T-cell (primary cell): ENCODE measurements around the gene RBP7. TPM values are rescaled to one million over a fixed set of nuclear protein-coding genes. Genes with fewer than 3 reads are reported as not detected.

Source experiments
- ATAC-seq, 4 experiments: fragments of 200-7000 bp in 3 of 4; fragments of 150-1000 bp in 1 of 4; cut with Tn5 transposase; replicated peaks in 1 of 4; 1 replicate in 3 of 4; 2 replicates in 1 of 4; pipeline ENCODE4 v1.10.0; 2021; ENCODE audit warnings: moderate library complexity in 3 of 4, mild to moderate bottlenecking in 2 of 4, moderate number of reproducible peaks in 1 of 4
- CTCF ChIA-PET, 2 donors: fragments of 300-600 bp; sonication (Branson Sonifier 250); formaldehyde crosslinking; loops; one replicate each; lab custom pipeline; 2022; ENCODE audit warnings: antibody characterized with exemption in 2 of 2; lab: Charles Lee
- POLR2A ChIA-PET, 2 donors: fragments of 300-600 bp; sonication (Branson Sonifier 250); formaldehyde crosslinking; loops; one replicate each; lab custom pipeline; 2022; ENCODE audit warnings: antibody characterized with exemption in 2 of 2; lab: Charles Lee
- DNase-seq, 35 experiments: peaks; one replicate each; pipeline versions ENCODE4 v3.0.0 to v3.0.0-alpha.2; 2013 to 2023
- H3K27ac ChIP-seq: one replicate; pipeline ENCODE4 v1.5.1; 2013; ENCODE audit warnings: low read length
- H3K27me3 ChIP-seq, 2 experiments: replicated peaks in 1 of 2; 1 replicate in 1 of 2; 2 replicates in 1 of 2; pipeline versions ENCODE4 v1.6.1 to v1.7.0; 2013; ENCODE audit warnings: low read length in 1 of 2, mixed read lengths in 1 of 2; ENCODE audit not compliant: control insufficient read depth in 2 of 2, insufficient read depth in 2 of 2; ENCODE audit errors: extremely low read depth in 1 of 2
- H3K36me3 ChIP-seq, 2 donors: 1 replicate in 1 of 2; 2 replicates in 1 of 2; pipeline versions ENCODE4 v1.6.1 to v1.7.0; 2013; ENCODE audit warnings: low read length in 1 of 2; ENCODE audit not compliant: control insufficient read depth in 2 of 2, insufficient read depth in 1 of 2; ENCODE audit errors: extremely low read depth in 1 of 2
- H3K4me1 ChIP-seq, 2 experiments: 1 replicate in 1 of 2; 2 replicates in 1 of 2; pipeline versions ENCODE4 v1.6.1 to v1.7.0; 2013; ENCODE audit warnings: low read length in 2 of 2, mixed read lengths in 1 of 2; ENCODE audit not compliant: insufficient read depth in 2 of 2, control insufficient read depth in 1 of 2; ENCODE audit errors: extremely low read depth in 1 of 2
- H3K4me3 ChIP-seq, 2 donors: 1 replicate in 1 of 2; 2 replicates in 1 of 2; pipeline versions ENCODE4 v1.5.1 to v1.7.0; 2013; ENCODE audit warnings: mild to moderate bottlenecking in 2 of 2, low read length in 1 of 2, moderate library complexity in 1 of 2; ENCODE audit not compliant: control insufficient read depth in 1 of 2; ENCODE audit errors: extremely low read depth in 1 of 2
- H3K9me3 ChIP-seq: 2 replicates; pipeline ENCODE4 v1.7.0; 2013
- H3K27ac Mint-ChIP-seq, 2 donors: one replicate each; pipeline ENCODE4 v1.8.0; 2020 to 2021; ENCODE audit warnings: mild to moderate bottlenecking in 2 of 2, mixed read lengths in 2 of 2
- H3K27me3 Mint-ChIP-seq, 2 donors: one replicate each; pipeline ENCODE4 v1.8.0; 2021 to 2022; ENCODE audit warnings: mixed read lengths in 2 of 2
- H3K36me3 Mint-ChIP-seq: one replicate; pipeline ENCODE4 v1.8.0; 2021; ENCODE audit warnings: mixed read lengths
- H3K4me1 Mint-ChIP-seq, 3 donors: one replicate each; pipeline ENCODE4 v1.8.0; 2020 to 2022; ENCODE audit warnings: mixed read lengths in 3 of 3, mild to moderate bottlenecking in 1 of 3
- H3K4me3 Mint-ChIP-seq, 3 donors: one replicate each; pipeline ENCODE4 v1.8.0; 2020 to 2022; ENCODE audit warnings: mild to moderate bottlenecking in 3 of 3, mixed read lengths in 3 of 3, moderate library complexity in 3 of 3
- H3K9me3 Mint-ChIP-seq, 3 donors: one replicate each; pipeline ENCODE4 v1.8.0; 2020 to 2022; ENCODE audit warnings: mixed read lengths in 3 of 3
- WGBS: methylation state at CpG from one replicate; pipeline ENCODE4 v1.1.5; 2013; ENCODE audit warnings: missing lambda C conversion rate; ENCODE audit not compliant: insufficient coverage; 5-methylcytosine and 5-hydroxymethylcytosine counted together
- total RNA-seq, 35 experiments: library from RNA in 6 of 35; stranded (reverse) in 6 of 35; fragments of 120-200 nt in 1 of 35; gene quantifications; one replicate each; pipeline versions ENCODE4 v1.2.1 to v1.2.4 and lab custom pipeline; 2013 to 2026

Gene RBP7
- total RNA-seq, 5 donors from 2014 or later (not counting 1 experiment from before 2014, with no cell fraction given): 0.63 TPM; not detected in 4

GRCh38 chr1:10060311-10061100 lies 63.5 kb downstream of the RBP7 start:
- H3K27me3 ChIP-seq: no peaks in the 10 kb centered on the region

DNA sequence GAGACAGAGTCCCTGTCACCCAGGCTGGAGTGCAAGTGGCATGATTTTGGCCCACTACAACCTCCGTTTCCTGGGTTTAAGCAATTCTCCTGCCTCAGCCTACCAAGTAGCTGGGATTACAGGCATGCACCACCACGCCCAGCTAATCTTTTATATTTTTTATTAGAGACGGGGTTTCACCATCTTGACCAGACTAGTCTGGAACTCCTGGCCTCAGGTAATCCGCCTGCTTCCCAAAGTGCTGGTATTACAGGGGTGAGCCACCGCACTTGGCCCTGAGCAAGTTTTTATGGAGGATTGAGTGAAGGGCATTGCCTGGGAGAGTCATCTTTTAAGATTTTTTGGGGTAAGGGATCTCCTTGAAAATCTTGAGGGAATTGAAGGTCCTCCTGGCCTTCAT lies 64.2 kb downstream of the RBP7 start:
- Mint-ChIP-seq H3K4me1 (peaks cover 18 to 30% (median 18%) of the 10 kb centered on the region in 3 donors), H3K27me3 (no peaks in the 10 kb centered on the region), H3K9me3 (no peaks in the 10 kb centered on the region), H3K27ac (no peak overlapping the region), H3K36me3 (peaks cover 15% of the 10 kb centered on the region), H3K4me3 (no peak overlapping the region)
- H3K36me3 ChIP-seq: peaks cover 4 to 17% of the 10 kb centered on the region in 2 donors
- DNase-seq (no peak), ATAC-seq (no peak)
- no peak overlapping the region for H3K4me3 ChIP-seq
- H3K27me3 ChIP-seq: no peaks in the 10 kb centered on the region
- ChIA-PET CTCF (no interaction called here), POLR2A (no interaction called here)
- H3K9me3 ChIP-seq: no peaks in the 10 kb centered on the region
- no peak overlapping the region for H3K27ac ChIP-seq
- WGBS: 100% methylated on average over 4 of the region's 5 CpGs
- H3K4me1 ChIP-seq: no peaks in the 10 kb centered on the region

More at GRCh38 chr1:10060311-10061100, 63.5 kb downstream of the RBP7 start:
- WGBS: 100% methylated on average over 4 of the region's 8 CpGs
- H3K36me3 Mint-ChIP-seq: peaks cover 18% of the 10 kb centered on the region
- H3K4me1 Mint-ChIP-seq: peaks cover 18 to 30% (median 22%) of the 10 kb centered on the region in 3 donors
- no peaks in the 10 kb centered on the region for H3K4me1 ChIP-seq
- CTCF ChIA-PET: no interaction called here
- H3K9me3 ChIP-seq: no peaks in the 10 kb centered on the region
- no peak for ATAC-seq
- H3K27me3 Mint-ChIP-seq: no peaks in the 10 kb centered on the region
- no peaks in the 10 kb centered on the region for H3K9me3 Mint-ChIP-seq
- DNase-seq: no peak
- H3K27ac ChIP-seq: no peak overlapping the region
- POLR2A ChIA-PET: no interaction called here
- peaks cover 4 to 17% of the 10 kb centered on the region in 2 donors for H3K36me3 ChIP-seq
- no peak overlapping the region for H3K4me3 Mint-ChIP-seq
- H3K27ac Mint-ChIP-seq: no peak overlapping the region
- H3K4me3 ChIP-seq: no peak overlapping the region

DNA sequence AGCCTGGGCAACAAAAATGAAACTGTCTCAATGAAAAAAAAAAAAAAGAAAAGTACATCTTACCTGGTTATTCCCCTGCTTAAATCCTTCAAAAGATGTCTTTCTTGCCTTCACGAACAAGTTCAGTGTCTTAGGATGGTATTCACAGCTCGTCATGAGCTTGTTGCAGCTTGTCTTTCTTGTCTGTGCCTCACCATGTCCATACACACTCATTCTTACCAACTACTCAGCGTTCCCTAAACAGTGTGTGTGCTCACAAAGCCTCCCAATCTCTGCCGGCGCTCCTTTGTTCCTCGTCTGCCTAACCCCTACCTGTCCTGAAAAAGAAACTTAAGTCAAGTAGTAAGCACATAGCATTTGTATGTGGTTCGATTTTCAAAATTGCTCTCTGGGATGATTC lies 66.8 kb downstream of the RBP7 start:
- ATAC-seq (no peak), DNase-seq (no peak)
- Mint-ChIP-seq H3K36me3 (peaks cover 3% of the 10 kb centered on the region), H3K4me3 (no peak overlapping the region), H3K27me3 (no peaks in the 10 kb centered on the region), H3K9me3 (no peaks in the 10 kb centered on the region), H3K4me1 (peaks cover 17 to 22% (median 17%) of the 10 kb centered on the region in 3 donors), H3K27ac (no peak overlapping the region)
- no peaks in the 10 kb centered on the region for H3K27me3 ChIP-seq
- 100% methylated on average over 2 of the region's 7 CpGs for WGBS
- H3K4me1 ChIP-seq: no peaks in the 10 kb centered on the region
- H3K36me3 ChIP-seq: peaks cover 4 to 7% of the 10 kb centered on the region in 2 donors
- no peaks in the 10 kb centered on the region for H3K9me3 ChIP-seq
- H3K27ac ChIP-seq: no peak overlapping the region
- H3K4me3 ChIP-seq: no peak overlapping the region
- CTCF ChIA-PET: interaction anchor here in 1 of 2 donors (0.7 kb wide), 1 partner anchor 216 kb away, joined by 3 read pairs; no protein-coding TSS in a partner anchor
- POLR2A ChIA-PET: no interaction called here

DNA sequence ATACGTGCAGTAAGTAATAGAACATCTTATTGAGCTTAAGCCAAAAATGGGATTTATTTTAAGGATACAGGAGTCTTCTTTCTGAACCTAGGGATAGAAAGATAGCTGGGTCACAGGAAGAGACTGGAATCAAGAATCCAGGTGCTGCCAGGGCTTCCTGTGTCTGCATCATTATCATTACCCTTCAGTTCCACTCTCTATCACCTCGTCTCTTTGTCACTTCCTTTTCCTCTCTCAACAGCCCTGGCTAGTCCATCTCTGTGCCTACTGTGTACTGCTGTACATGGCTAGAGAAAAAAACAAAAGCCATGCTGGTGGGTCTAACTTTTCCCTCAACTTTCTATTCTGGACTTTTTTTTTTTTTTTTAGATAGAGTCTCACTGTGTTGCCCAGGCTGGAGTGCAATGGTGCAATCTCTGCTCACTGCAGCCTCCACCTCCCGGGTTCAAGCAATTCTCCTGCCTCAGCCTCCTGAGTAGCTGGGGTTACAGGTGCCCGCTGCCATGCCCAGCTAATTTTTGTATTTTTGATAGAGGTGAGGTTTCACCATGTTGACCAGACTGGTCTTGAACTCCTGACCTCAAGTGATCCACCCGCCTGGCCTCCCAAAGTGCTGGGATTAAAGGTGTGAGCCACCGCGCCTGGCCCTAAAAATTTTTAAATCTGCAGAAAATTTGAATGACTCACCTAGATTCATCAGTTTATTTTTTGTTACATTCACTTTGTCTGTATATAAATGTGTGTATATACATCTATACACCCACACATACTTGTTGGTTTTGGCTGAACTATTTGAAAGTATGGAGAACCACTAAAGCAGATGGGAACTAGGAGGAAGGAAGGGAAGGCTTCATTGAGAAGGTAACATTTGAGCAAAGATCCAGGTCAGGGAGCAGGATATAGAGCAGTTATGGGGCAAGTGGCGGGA lies 67.7 kb downstream of the RBP7 start:
- CTCF ChIA-PET: interaction anchor here in 1 of 2 donors (0.7 kb wide), 1 partner anchor 1224 kb away, joined by 3 read pairs; no protein-coding TSS in a partner anchor
- Histone ChIP-seq H3K9me3 (no peaks in the 10 kb centered on the region), H3K4me1 (no peaks in the 10 kb centered on the region), H3K27me3 (no peaks in the 10 kb centered on the region), H3K27ac (no peak overlapping the region), H3K4me3 (no peak overlapping the region), H3K36me3 (peaks cover 0 to 4% of the 10 kb centered on the region in 2 donors)
- H3K27ac Mint-ChIP-seq: no peak overlapping the region
- peaks cover 7% of the 10 kb centered on the region for H3K36me3 Mint-ChIP-seq
- WGBS: 60% methylated on average over 1 of the region's 8 CpGs
- H3K9me3 Mint-ChIP-seq: no peaks in the 10 kb centered on the region
- H3K27me3 Mint-ChIP-seq: no peaks in the 10 kb centered on the region
- DNase-seq: no peak
- no peak for ATAC-seq
- peaks cover 18 to 22% (median 21%) of the 10 kb centered on the region in 3 donors for H3K4me1 Mint-ChIP-seq
- POLR2A ChIA-PET: no interaction called here
- H3K4me3 Mint-ChIP-seq: no peak overlapping the region

DNA sequence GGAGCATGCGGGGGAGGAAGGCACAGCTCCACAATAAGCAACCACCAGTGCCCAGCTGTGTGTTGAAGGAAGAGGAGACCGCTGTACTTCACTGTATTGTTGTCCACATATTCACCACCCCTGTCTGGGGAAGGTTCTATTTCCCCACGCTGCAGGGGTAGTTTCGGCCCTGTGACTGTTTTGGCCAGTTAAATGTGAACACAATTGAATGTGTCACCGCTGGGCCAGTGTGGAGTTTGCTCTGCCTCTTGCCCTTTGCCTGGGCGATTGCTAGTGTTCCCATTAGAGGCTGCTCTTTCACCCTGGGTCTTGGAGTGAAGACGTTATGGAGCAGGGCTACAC lies 68.3 kb downstream of the RBP7 start:
- POLR2A ChIA-PET: no interaction called here

More for the DNA sequence above, 68.3 kb downstream of the RBP7 start:
- H3K9me3 Mint-ChIP-seq: no peaks in the 10 kb centered on the region
- H3K4me3 ChIP-seq: no peak overlapping the region
- DNase-seq (no peak), ATAC-seq (no peak)
- H3K27me3 Mint-ChIP-seq: no peaks in the 10 kb centered on the region
- H3K27ac Mint-ChIP-seq: no peak overlapping the region
- H3K36me3 Mint-ChIP-seq: peaks cover 7% of the 10 kb centered on the region
- no peak overlapping the region for H3K4me3 Mint-ChIP-seq
- H3K4me1 ChIP-seq: no peaks in the 10 kb centered on the region
- H3K4me1 Mint-ChIP-seq: peaks cover 18 to 22% (median 21%) of the 10 kb centered on the region in 3 donors
- H3K9me3 ChIP-seq: no peaks in the 10 kb centered on the region
- H3K27me3 ChIP-seq: no peaks in the 10 kb centered on the region
- WGBS: 92% methylated on average over 5 of the region's 7 CpGs
- CTCF ChIA-PET: interaction anchor here in 1 of 2 donors (0.7 kb wide), 1 partner anchor 1225 kb away, joined by 3 read pairs; no protein-coding TSS in a partner anchor
- no peak overlapping the region for H3K27ac ChIP-seq
- H3K36me3 ChIP-seq: peaks cover 0 to 4% of the 10 kb centered on the region in 2 donors
